HCT116 (cell line): ENCODE results near the gene PRDX4. TPM values are rescaled to one million over a fixed set of nuclear protein-coding genes. Genes with fewer than 3 reads are reported as not detected.

ENCODE experiments used
- ATAC-seq: fragments of 200-7000 bp; cut with Tn5 transposase; 2 replicates; pipeline ENCODE4 v1.9.1; 2020; ENCODE audit warnings: mild to moderate bottlenecking, moderate library complexity
- BruUV-seq: library from RNA; stranded (reverse); fragments of 400-500 nt; replicated peaks from 2 replicates; lab custom pipeline; 2021; lab: Mats Ljungman, UMichigan
- CTCF ChIA-PET: fragments of 300-600 bp; sonication (Branson Sonifier 250); formaldehyde crosslinking; loops from one replicate; lab custom pipeline; 2021; ENCODE audit warnings: antibody characterized with exemption; lab: Charles Lee
- POLR2A ChIA-PET: fragments of 300-600, 350-600 bp; sonication (Branson Sonifier 250); formaldehyde crosslinking; loops from one replicate; lab custom pipeline; 2021; ENCODE audit warnings: antibody characterized with exemption; lab: Charles Lee
- RAD21 ChIA-PET, 2 experiments: fragments of 300-600 bp; sonication (Branson Sonifier 250); formaldehyde crosslinking; loops; one replicate each; lab custom pipeline; 2023; ENCODE audit warnings: low total read pairs in 2 of 2; ENCODE audit not compliant: uncharacterized antibody in 2 of 2, unreplicated experiment in 2 of 2, low non-redundant PET in 1 of 2; lab: Charles Lee
- DNase-seq: peaks from one replicate; pipeline ENCODE4 v3.0.0-alpha.2; 2010; ENCODE audit warnings: low read depth, low spot score
- H2AFZ ChIP-seq: fragments of 200-600 bp; shearing (Covaris generic), sonication (generic); 2 replicates; pipeline ENCODE4 v1.6.1; 2017; ENCODE audit warnings: low read depth, mixed run types, mixed read lengths, antibody characterized with exemption, low read length; ENCODE audit not compliant: poor library complexity, severe bottlenecking
- H3K27ac ChIP-seq: 2 replicates; pipeline ENCODE4 v1.5.1; 2012; ENCODE audit warnings: low read depth, low read length
- H3K27me3 ChIP-seq: fragments of 200-600 bp; sonication (generic); 2 replicates; pipeline ENCODE4 v1.6.1; 2016; ENCODE audit warnings: mixed run types, low read length, mixed read lengths; ENCODE audit not compliant: insufficient read depth
- H3K36me3 ChIP-seq, 2 experiments: fragments of 200-500 bp in 1 of 2; fragments of 200-600 bp in 1 of 2; sonication (Bioruptor generic) in 1 of 2; sonication (generic) in 1 of 2; 2 replicates each; pipeline versions ENCODE4 v1.5.1 to v1.6.1; 2014 to 2016; ENCODE audit warnings: low read length in 2 of 2, inconsistent platforms in 1 of 2, mixed read lengths in 1 of 2, mixed run types in 1 of 2; ENCODE audit not compliant: insufficient read depth in 2 of 2, control insufficient read depth in 1 of 2
- H3K4me1 ChIP-seq, 2 experiments: fragments of 200-600 bp in 1 of 2; sonication (generic) in 1 of 2; 2 replicates each; pipeline versions ENCODE4 v1.5.1 to v1.6.1; 2012 to 2017; ENCODE audit warnings: low read length in 2 of 2, inconsistent platforms in 1 of 2, mild to moderate bottlenecking in 1 of 2, mixed read lengths in 1 of 2, mixed run types in 1 of 2, moderate library complexity in 1 of 2; ENCODE audit not compliant: insufficient read depth in 2 of 2, control insufficient read depth in 1 of 2
- H3K4me2 ChIP-seq: fragments of 200-600 bp; sonication (generic); 2 replicates; pipeline ENCODE4 v1.6.1; 2017; ENCODE audit warnings: mixed run types, low read length, mixed read lengths
- H3K4me3 ChIP-seq, 2 experiments: fragments of 200-600 bp in 1 of 2; sonication (generic) in 1 of 2; replicated peaks in 1 of 2; 2 replicates each; pipeline ENCODE4 v1.5.1; 2011 to 2016; ENCODE audit warnings: low read length in 2 of 2, control low read depth in 1 of 2, low read depth in 1 of 2, mild to moderate bottlenecking in 1 of 2, mixed read lengths in 1 of 2, mixed run types in 1 of 2
- H3K79me2 ChIP-seq: fragments of 200-600 bp; sonication (generic); 2 replicates; pipeline ENCODE4 v1.6.1; 2017; ENCODE audit warnings: mild to moderate bottlenecking, mixed run types, low read length, moderate library complexity, mixed read lengths; ENCODE audit not compliant: insufficient read depth
- H3K9ac ChIP-seq: fragments of 200-600 bp; sonication (generic); 2 replicates; pipeline ENCODE4 v1.6.1; 2016; ENCODE audit warnings: low read length, mixed read lengths
- H3K9me2 ChIP-seq: fragments of 200-600 bp; sonication (generic), shearing (Covaris generic); 2 replicates; pipeline ENCODE4 v1.6.1; 2017; ENCODE audit warnings: mixed run types, mild to moderate bottlenecking, moderate library complexity; ENCODE audit not compliant: insufficient read depth
- H3K9me3 ChIP-seq, 2 experiments: fragments of 200-500 bp in 1 of 2; fragments of 200-600 bp in 1 of 2; sonication (Bioruptor generic) in 1 of 2; sonication (generic) in 1 of 2; 2 replicates each; pipeline ENCODE4 v1.6.1; 2014 to 2017; ENCODE audit warnings: low read length in 2 of 2, mixed read lengths in 2 of 2, inconsistent platforms in 1 of 2, low read depth in 1 of 2, mild to moderate bottlenecking in 1 of 2, mixed run types in 1 of 2, moderate library complexity in 1 of 2; ENCODE audit not compliant: control insufficient read depth in 1 of 2, insufficient read depth in 1 of 2
- H4K20me1 ChIP-seq: fragments of 200-600 bp; sonication (generic), shearing (Covaris generic); 2 replicates; pipeline ENCODE4 v1.6.1; 2017; ENCODE audit warnings: mixed run types, mild to moderate bottlenecking, moderate library complexity; ENCODE audit not compliant: insufficient read depth
- CBX3 ChIP-seq: IDR thresholded peaks from 2 replicates; pipeline ENCODE4 v1.6.1; 2012; ENCODE audit warnings: low read depth
- ELF1 ChIP-seq: IDR thresholded peaks from 2 replicates; pipeline ENCODE4 v1.6.1; 2012; ENCODE audit warnings: low read depth, borderline replicate concordance
- EZH2 ChIP-seq: fragments of 200-600 bp; sonication (generic); IDR thresholded peaks from 2 replicates; pipeline ENCODE4 v1.6.1; 2017; ENCODE audit warnings: antibody characterized with exemption, mixed run types
- POLR2A ChIP-seq: IDR thresholded peaks from 2 replicates; pipeline ENCODE4 v1.7.0; 2011; ENCODE audit warnings: borderline replicate concordance; ENCODE audit not compliant: insufficient read depth, insufficient read length; ENCODE audit errors: extremely low read depth
- POLR2AphosphoS5 ChIP-seq: IDR thresholded peaks from 2 replicates; pipeline ENCODE4 v1.6.1; 2011; ENCODE audit warnings: mild to moderate bottlenecking, low read depth, low read length, moderate library complexity
- RAD21 ChIP-seq: IDR thresholded peaks from 2 replicates; pipeline ENCODE4 v1.6.1; 2012; ENCODE audit warnings: low read depth, mild to moderate bottlenecking
- SIN3A ChIP-seq: IDR thresholded peaks from 2 replicates; pipeline ENCODE4 v1.6.1; 2012; ENCODE audit warnings: low read depth
- SP1 ChIP-seq: IDR thresholded peaks from 2 replicates; pipeline ENCODE4 v1.6.1; 2012; ENCODE audit warnings: low read depth
- TCF7L2 ChIP-seq: IDR thresholded peaks from 2 replicates; pipeline ENCODE4 v1.7.0; 2011; ENCODE audit warnings: borderline replicate concordance, inconsistent platforms; ENCODE audit not compliant: insufficient read depth, insufficient read length; ENCODE audit errors: extremely low read depth
- ZFX ChIP-seq: fragments of 450-650 bp; IDR thresholded peaks from 2 replicates; pipeline ENCODE4 v1.6.1; 2017
- ZNF274 ChIP-seq: fragments of 200-500 bp; sonication (Bioruptor generic); IDR thresholded peaks from 2 replicates; pipeline ENCODE4 v1.6.1; 2014; ENCODE audit warnings: mild to moderate bottlenecking, low read depth, low read length, inconsistent platforms
- intact Hi-C: fragments of 100-400 bp; cut with micrococcal nuclease; formaldehyde crosslinking; loops from 2 replicates; pipeline ENCODE4 v1.10.0; 2022
- total RNA-seq: library from RNA; stranded (reverse); gene quantifications from one replicate; pipeline ENCODE4 v1.2.1, GENCODE V29; 2021; ENCODE audit not compliant: unreplicated experiment
- TF ChIP-seq, protein P1 (sequence below): IDR thresholded peaks from 2 replicates; pipeline ENCODE4 v1.6.1; 2012
- TF ChIP-seq, protein P2 (sequence below): IDR thresholded peaks from 2 replicates; pipeline ENCODE4 v1.6.1; 2011; ENCODE audit warnings: mild to moderate bottlenecking, low read length, moderate library complexity; ENCODE audit not compliant: insufficient replicate concordance; ENCODE audit errors: extremely low read depth
- TF ChIP-seq, protein P3 (sequence below), 3 experiments: fragments of 200-600 bp in 1 of 3; sonication (generic) in 1 of 3; IDR thresholded peaks in 2 of 3; conservative IDR thresholded peaks in 1 of 3; 2 replicates each; pipeline ENCODE4 v1.5.1; 2012 to 2017; ENCODE audit warnings: low read depth in 2 of 3, low read length in 2 of 3, antibody characterized with exemption in 1 of 3, borderline replicate concordance in 1 of 3, control low read depth in 1 of 3, mild to moderate bottlenecking in 1 of 3, mixed read lengths in 1 of 3, mixed run types in 1 of 3, moderate library complexity in 1 of 3; ENCODE audit not compliant: insufficient read depth in 1 of 3

The PRDX4 gene
- total RNA-seq, 1 experiment from 2014 or later = 122 TPM

DNA sequence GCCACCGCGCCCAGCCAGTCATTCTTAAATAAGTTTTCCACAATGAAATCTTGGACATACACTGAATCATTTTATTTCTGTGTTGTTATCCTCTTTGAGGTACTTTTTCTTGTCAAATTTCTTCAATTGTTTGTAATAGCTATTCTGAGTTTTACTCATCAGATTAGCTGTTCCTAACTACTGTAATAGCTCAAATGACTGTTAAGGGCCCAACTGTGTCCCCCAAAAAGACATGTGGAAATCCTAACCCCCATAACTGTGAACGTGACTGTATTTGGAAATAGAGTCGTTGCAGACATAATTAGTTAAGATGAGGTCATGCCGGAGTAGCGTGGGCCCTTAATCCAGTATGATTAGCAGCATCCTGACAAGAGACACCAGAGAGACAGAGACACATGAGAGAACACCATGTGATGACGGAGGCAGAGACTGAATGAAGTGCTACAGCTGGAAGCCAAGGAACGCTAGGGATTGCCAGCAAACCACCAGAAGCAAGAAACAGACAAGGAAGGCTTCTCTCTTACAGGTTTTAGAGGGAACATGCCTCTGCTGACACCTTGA, 52.9 kb downstream of the PRDX4 start:
- POLR2A ChIA-PET = no interaction called here
- DNase-seq = no peak
- H3K9me2 ChIP-seq = no peaks in the 10 kb centered on the region
- no peak overlapping the region for H3K4me2 ChIP-seq
- intact Hi-C loops = no loop called here
- RAD21 ChIA-PET = no interaction called here
- BruUV-seq = no TSS peak
- CTCF ChIA-PET = no interaction called here
- H3K36me3 ChIP-seq = peaks cover 11 to 17% of the 10 kb centered on the region in 2 experiments; a peak in 3 of 4 replicates
- H3K4me1 ChIP-seq = no peaks in the 10 kb centered on the region
- no peak overlapping the region for H3K9ac ChIP-seq
- TF ChIP-seq, protein P1, sequence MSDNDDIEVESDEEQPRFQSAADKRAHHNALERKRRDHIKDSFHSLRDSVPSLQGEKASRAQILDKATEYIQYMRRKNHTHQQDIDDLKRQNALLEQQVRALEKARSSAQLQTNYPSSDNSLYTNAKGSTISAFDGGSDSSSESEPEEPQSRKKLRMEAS = no peak
- TF ChIP-seq POLR2AphosphoS5 (no peak), ELF1 (no peak), SP1 (no peak), ZFX (no peak), CBX3 (no peak), RAD21 (no peak), POLR2A (no peak), ZNF274 (no peak), EZH2 (no peak), TCF7L2 (no peak), SIN3A (no peak)
- TF ChIP-seq, protein P2, sequence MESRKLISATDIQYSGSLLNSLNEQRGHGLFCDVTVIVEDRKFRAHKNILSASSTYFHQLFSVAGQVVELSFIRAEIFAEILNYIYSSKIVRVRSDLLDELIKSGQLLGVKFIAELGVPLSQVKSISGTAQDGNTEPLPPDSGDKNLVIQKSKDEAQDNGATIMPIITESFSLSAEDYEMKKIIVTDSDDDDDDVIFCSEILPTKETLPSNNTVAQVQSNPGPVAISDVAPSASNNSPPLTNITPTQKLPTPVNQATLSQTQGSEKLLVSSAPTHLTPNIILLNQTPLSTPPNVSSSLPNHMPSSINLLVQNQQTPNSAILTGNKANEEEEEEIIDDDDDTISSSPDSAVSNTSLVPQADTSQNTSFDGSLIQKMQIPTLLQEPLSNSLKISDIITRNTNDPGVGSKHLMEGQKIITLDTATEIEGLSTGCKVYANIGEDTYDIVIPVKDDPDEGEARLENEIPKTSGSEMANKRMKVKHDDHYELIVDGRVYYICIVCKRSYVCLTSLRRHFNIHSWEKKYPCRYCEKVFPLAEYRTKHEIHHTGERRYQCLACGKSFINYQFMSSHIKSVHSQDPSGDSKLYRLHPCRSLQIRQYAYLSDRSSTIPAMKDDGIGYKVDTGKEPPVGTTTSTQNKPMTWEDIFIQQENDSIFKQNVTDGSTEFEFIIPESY = no peak
- TF ChIP-seq, protein P3, sequence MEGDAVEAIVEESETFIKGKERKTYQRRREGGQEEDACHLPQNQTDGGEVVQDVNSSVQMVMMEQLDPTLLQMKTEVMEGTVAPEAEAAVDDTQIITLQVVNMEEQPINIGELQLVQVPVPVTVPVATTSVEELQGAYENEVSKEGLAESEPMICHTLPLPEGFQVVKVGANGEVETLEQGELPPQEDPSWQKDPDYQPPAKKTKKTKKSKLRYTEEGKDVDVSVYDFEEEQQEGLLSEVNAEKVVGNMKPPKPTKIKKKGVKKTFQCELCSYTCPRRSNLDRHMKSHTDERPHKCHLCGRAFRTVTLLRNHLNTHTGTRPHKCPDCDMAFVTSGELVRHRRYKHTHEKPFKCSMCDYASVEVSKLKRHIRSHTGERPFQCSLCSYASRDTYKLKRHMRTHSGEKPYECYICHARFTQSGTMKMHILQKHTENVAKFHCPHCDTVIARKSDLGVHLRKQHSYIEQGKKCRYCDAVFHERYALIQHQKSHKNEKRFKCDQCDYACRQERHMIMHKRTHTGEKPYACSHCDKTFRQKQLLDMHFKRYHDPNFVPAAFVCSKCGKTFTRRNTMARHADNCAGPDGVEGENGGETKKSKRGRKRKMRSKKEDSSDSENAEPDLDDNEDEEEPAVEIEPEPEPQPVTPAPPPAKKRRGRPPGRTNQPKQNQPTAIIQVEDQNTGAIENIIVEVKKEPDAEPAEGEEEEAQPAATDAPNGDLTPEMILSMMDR (IDR thresholded peaks at IDR 0.05 in 2 of 3, conservative IDR thresholded peaks at IDR 0.05 in 1 of 3; ENCODE audit: borderline replicate concordance in 1 of 3, insufficient read depth in 1 of 3, low read depth in 2 of 3, low read length in 2 of 3) = no peak
- no peaks in the 10 kb centered on the region for H3K27me3 ChIP-seq
- no peaks in the 10 kb centered on the region for H3K9me3 ChIP-seq
- H2AFZ ChIP-seq = no peak overlapping the region
- no peak overlapping the region for H3K4me3 ChIP-seq
- ATAC-seq = no peak
- no peak overlapping the region for H3K27ac ChIP-seq
- H3K79me2 ChIP-seq = no peaks in the 10 kb centered on the region; the same call in 1 of the 2 replicates
- H4K20me1 ChIP-seq = no peaks in the 10 kb centered on the region
